ENCODE data around the gene FAM161B. TPM values are rescaled to one million over a fixed set of nuclear protein-coding genes. Genes with fewer than 3 reads are reported as not detected.

Gene FAM161B
- total RNA-seq, 1 donor from 2014 or later: 1.5 TPM

- no peak for DNase-seq (ENCODE audit: low read depth, low spot score)
Measured at GRCh38 chr14:73884438-73885190, 65.3 kb downstream of the FAM161B start.

Other genes with a start within 250 kb of the FAM161B start
- gene PNMA1, start 235.7 kb downstream of the FAM161B start, total RNA-seq: 25.3 and 25.5 TPM in 2 replicates
- gene PTGR2, start 98.3 kb downstream of the FAM161B start, total RNA-seq: 1.9 TPM in 2 replicates
- 56.8 and 67.2 TPM in 2 replicates for gene ZNF410, start 63.2 kb downstream of the FAM161B start, total RNA-seq
- gene COQ6, start 208 bp upstream of the FAM161B start, total RNA-seq: 15.7 and 17.5 TPM in 2 replicates
- gene ENTPD5, start 69.2 kb upstream of the FAM161B start, total RNA-seq: 9.9 and 12.7 TPM in 2 replicates
- 1.3 and 1.9 TPM in 2 replicates for gene BBOF1, start 69.3 kb upstream of the FAM161B start, total RNA-seq
- 21.6 and 30.9 TPM in 2 replicates for gene ALDH6A1, start 134.4 kb upstream of the FAM161B start, total RNA-seq
- gene LIN52, start 134.9 kb upstream of the FAM161B start, total RNA-seq: 11.0 and 15.5 TPM in 2 replicates